Neural progenitor cell (in vitro differentiated cells): ENCODE data around the gene PPT2.

Experiments
- CTCF ChIP-seq: fragments of 200-600 bp; sonication (generic); IDR thresholded peaks from 2 replicates; pipeline ENCODE4 v1.5.1; 2017; ENCODE audit warnings: antibody characterized with exemption, mild to moderate bottlenecking
- EZH2 ChIP-seq: fragments of 200-600 bp; sonication (generic); IDR thresholded peaks from 2 replicates; pipeline ENCODE4 v1.6.1; 2017; ENCODE audit warnings: antibody characterized with exemption, mild to moderate bottlenecking, moderate library complexity
- EZH2phosphoT487 ChIP-seq: fragments of 200-600 bp; sonication (generic); IDR thresholded peaks from 2 replicates; pipeline ENCODE4 v1.6.1; 2017; ENCODE audit warnings: antibody characterized with exemption

GRCh38 chr6:32208996-32209395 is 55.1 kb downstream of the PPT2 start:
- TF ChIP-seq CTCF (no peak), EZH2 (no peak), EZH2phosphoT487 (no peak)
